ENCODE measurements around the gene IFFO2.

The IFFO2 gene

DNA sequence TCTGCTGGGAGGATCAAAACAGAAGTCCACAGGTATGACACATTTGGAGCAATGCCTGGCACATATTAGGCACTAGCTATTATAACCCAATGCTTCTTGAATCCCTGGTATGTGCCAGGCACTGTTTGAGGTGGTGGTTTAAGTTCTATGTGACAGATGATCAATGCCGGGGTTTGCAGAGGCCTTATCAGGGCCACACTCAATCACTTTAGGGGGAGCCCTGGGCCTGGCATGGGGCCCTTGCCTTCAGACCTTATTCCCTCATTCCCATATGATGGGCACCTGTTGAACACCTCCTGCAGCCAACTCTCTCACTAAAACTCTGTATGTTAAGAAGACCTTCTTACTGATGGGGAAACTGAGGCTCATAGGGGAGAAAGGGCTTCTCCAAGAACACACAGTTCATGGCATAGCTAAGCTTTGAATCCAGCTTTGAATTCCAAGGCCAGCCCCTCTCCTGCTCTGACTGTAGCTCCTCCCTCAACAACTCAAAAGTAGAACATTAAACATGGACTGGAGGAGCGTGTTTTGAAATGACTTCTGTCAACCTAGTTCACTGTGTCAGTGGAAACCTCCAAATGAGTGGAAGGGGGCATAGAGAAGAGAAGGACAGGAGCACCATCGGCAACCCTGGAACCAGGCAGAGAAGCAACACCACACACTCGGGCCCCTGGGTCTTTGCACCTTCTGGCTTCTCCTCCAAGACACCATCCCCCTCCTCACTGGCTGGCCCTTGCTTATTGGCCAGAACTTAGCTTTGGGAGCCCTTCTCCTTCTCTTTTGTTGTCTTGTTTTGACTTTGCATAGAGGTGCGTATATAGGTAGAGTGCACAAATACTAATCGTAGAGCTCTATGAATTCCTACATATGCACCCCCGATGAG lies 6.6 kb upstream of the IFFO2 start:
- Histone ChIP-seq H3K4me3 (ENCODE audit: low read depth, low read length) (no peak overlapping the region), H3K36me3 (replicated peaks) (no peaks in the 10 kb centered on the region), H3K27me3 (replicated peaks) (no peaks in the 10 kb centered on the region), H3K27ac (no peak overlapping the region)
- in situ Hi-C loops (cut with HindIII; ENCODE audit: low pct_ligation_motif_present, low sequenced_read_pairs) = no loop called here
- TF ChIP-seq, protein P1, sequence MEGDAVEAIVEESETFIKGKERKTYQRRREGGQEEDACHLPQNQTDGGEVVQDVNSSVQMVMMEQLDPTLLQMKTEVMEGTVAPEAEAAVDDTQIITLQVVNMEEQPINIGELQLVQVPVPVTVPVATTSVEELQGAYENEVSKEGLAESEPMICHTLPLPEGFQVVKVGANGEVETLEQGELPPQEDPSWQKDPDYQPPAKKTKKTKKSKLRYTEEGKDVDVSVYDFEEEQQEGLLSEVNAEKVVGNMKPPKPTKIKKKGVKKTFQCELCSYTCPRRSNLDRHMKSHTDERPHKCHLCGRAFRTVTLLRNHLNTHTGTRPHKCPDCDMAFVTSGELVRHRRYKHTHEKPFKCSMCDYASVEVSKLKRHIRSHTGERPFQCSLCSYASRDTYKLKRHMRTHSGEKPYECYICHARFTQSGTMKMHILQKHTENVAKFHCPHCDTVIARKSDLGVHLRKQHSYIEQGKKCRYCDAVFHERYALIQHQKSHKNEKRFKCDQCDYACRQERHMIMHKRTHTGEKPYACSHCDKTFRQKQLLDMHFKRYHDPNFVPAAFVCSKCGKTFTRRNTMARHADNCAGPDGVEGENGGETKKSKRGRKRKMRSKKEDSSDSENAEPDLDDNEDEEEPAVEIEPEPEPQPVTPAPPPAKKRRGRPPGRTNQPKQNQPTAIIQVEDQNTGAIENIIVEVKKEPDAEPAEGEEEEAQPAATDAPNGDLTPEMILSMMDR (IDR thresholded peaks at IDR 0.05; ENCODE audit: low read depth, low read length, missing control alignments) = no peak
- DNase-seq = no peak

- H3K27ac ChIP-seq = no peak overlapping the region
- no peaks in the 10 kb centered on the region for H3K36me3 ChIP-seq (replicated peaks)
- no peak for DNase-seq
- H3K27me3 ChIP-seq (replicated peaks) = no peaks in the 10 kb centered on the region
- no peak overlapping the region for H3K4me3 ChIP-seq (ENCODE audit: low read depth, low read length)
- TF ChIP-seq, protein P1 (IDR thresholded peaks at IDR 0.05; ENCODE audit: low read depth, low read length, missing control alignments) = no peak
- in situ Hi-C loops (cut with HindIII; ENCODE audit: low pct_ligation_motif_present, low sequenced_read_pairs) = no loop called here
These were observed 5.7 kb upstream of the IFFO2 start for GRCh38 chr1:18962121-18962721.

- H3K36me3 ChIP-seq (replicated peaks) = no peaks in the 10 kb centered on the region
- H3K27me3 ChIP-seq (replicated peaks) = no peaks in the 10 kb centered on the region
- H3K27ac ChIP-seq = no peak overlapping the region
- H3K4me3 ChIP-seq (ENCODE audit: low read depth, low read length) = no peak overlapping the region
- TF ChIP-seq, protein P1 (IDR thresholded peaks at IDR 0.05; ENCODE audit: low read depth, low read length, missing control alignments) = no peak
- DNase-seq = no peak
- in situ Hi-C loops (cut with HindIII; ENCODE audit: low pct_ligation_motif_present, low sequenced_read_pairs) = no loop called here
These were observed 4.3 kb upstream of the IFFO2 start for GRCh38 chr1:18960821-18961220.

DNA sequence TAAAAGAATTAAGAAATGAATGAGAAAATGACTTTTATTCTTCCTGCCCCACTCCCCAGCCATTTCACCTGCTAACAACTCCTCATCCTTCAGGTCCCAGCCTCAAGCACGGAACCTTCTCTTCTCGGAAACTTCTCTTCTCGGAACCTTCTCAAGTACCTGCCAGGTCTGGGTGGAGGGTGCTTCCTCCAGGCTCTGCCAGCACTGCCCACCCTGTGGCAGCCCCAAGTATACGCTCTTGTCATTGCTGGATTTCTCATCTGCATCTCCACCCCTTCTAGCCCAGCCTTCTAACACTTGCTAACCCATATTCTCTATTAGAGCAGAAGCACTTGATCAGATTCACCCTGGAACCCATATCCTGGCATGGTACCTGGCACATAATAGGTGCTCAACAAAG lies 3.9 kb upstream of the IFFO2 start:
- Histone ChIP-seq H3K27me3 (replicated peaks) (no peaks in the 10 kb centered on the region), H3K4me3 (ENCODE audit: low read depth, low read length) (no peak overlapping the region), H3K36me3 (replicated peaks) (no peaks in the 10 kb centered on the region), H3K27ac (no peak overlapping the region)
- DNase-seq = no peak
- in situ Hi-C loops (cut with HindIII; ENCODE audit: low pct_ligation_motif_present, low sequenced_read_pairs) = no loop called here
- TF ChIP-seq, protein P1 (IDR thresholded peaks at IDR 0.05; ENCODE audit: low read depth, low read length, missing control alignments) = no peak

DNA sequence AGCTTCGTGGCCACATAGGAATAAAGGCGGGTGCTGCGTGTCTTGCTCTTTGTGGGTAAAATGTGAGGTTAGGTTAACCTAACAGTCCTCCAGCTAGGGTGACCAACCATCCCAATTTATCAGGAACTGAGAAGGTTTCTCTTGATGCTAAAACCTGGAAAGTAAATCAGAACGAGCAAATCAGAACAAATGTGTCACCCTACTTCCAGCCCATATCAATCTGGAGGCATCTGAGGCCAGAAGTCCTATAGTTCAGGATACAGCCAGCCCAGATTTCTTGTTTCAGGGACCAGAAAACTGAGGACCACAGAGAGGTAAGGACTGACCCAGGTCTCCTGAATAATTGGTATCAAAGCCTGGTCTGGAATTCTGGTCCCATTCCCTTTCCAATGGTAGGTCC lies 3.1 kb upstream of the IFFO2 start:
- in situ Hi-C loops (cut with HindIII; ENCODE audit: low pct_ligation_motif_present, low sequenced_read_pairs) = no loop called here
- Histone ChIP-seq H3K27me3 (replicated peaks) (no peaks in the 10 kb centered on the region), H3K36me3 (replicated peaks) (no peaks in the 10 kb centered on the region), H3K27ac (no peak overlapping the region), H3K4me3 (ENCODE audit: low read depth, low read length) (no peak overlapping the region)
- no peak for DNase-seq
- TF ChIP-seq, protein P1 (IDR thresholded peaks at IDR 0.05; ENCODE audit: low read depth, low read length, missing control alignments) = no peak
